HG02885 (cell line): Measurements from ENCODE around the gene MAN1A2.
"Not testable (repeated sequence)": the region's sequence is repeated elsewhere in the genome, so short reads cannot be mapped to it uniquely, and the experiment has no call there.

Experiments
- ATAC-seq: cut with Tn5 transposase; IDR thresholded peaks from one replicate; pipeline ENCODE4 v1.9.1; 2021; ENCODE audit warnings: mild to moderate bottlenecking; ENCODE audit not compliant: unreplicated experiment, poor library complexity

MAN1A2 gene

GRCh38 chr1:117396074-117396473 lies 28.8 kb downstream of the MAN1A2 start:
- ATAC-seq: no peak

GRCh38 chr1:117396636-117397035 lies 29.4 kb downstream of the MAN1A2 start:
- no peak for ATAC-seq

- no peak for ATAC-seq
Measured at GRCh38 chr1:117398957-117399356, 31.7 kb downstream of the MAN1A2 start.

GRCh38 chr1:117401761-117402160 lies 34.5 kb downstream of the MAN1A2 start:
- no peak for ATAC-seq

DNA sequence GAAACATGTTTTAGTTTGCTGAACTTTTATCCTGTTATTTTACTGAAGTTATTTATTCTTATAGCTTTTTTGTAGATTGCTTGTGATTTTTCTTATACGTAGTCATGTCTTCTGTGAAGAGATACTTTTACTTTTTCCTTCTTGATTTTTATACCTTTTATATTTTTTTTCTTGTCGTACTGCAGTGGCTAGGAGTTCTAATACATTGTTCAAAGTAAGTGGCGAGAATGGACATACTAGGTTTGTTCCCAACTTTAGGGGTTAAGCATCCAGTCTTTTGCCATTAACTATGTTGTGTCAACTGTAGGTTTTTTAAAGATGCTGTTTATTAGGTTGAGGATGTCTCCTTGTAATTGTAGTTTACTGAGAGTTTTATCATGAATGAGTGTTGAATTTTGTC lies 36.3 kb downstream of the MAN1A2 start:
- no peak for ATAC-seq

- no peak for ATAC-seq
Measured at GRCh38 chr1:117405042-117405441, 37.8 kb downstream of the MAN1A2 start.

DNA sequence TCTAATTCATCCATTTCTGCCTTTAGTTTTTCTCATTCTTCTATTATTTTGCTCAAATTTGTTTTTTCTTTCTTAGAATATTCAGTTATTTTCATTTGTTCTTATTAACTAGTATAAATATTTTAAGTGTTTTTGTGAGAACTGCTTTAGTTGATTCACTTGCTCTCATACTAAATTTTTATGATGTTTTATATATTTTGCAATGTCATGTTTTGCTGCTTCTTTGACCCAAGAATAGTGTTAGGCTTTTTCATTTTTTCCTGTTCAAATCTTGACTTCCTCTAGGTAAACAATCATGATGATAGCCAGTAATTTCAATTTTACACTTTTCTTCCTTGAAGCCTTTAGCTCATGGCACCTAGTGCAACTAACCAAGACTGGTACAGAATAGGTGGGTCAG lies 45.2 kb downstream of the MAN1A2 start:
- no peak for ATAC-seq

DNA sequence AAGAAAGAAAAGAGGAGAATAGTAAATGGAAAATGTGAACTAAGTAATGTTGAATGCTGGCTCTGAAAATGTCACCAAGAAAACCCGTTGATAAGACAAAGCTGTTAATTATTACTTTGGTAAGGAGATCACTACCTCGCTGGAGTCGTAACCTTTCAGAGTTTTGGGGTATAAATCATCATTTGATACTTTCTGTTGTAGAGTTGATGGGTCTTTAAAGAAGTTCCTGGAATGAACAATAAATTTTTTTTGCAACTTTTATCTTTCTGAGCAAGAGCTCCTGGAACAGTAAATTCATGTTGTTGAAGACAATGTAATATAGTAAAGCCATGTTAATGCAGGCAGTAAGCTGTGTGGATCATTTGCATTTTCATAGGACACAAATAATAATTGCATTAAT lies 46.2 kb downstream of the MAN1A2 start:
- ATAC-seq: no peak

- no peak for ATAC-seq
Measured at GRCh38 chr1:117414943-117415342, 47.7 kb downstream of the MAN1A2 start.

DNA sequence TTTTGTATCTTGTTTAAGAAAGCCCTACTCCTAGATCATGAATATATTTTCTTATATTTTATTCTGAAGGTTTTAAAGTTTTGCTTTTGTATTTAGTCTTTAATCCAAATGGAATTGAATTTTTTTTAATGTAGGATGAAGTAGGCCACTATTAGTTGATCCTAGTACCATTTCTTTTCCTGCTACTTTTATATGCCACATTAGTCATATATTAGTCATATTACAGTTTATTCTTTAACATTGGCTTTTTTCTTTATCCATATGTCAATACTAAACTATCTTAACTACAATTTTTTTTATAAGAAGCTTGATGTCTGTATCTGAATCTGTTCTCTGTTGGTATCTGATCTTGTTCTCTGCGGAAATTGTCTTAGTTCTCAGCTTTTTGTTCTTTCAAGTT lies 48.8 kb downstream of the MAN1A2 start:
- ATAC-seq: no peak

GRCh38 chr1:117416546-117417125 lies 49.4 kb downstream of the MAN1A2 start:
- no peak for ATAC-seq

DNA sequence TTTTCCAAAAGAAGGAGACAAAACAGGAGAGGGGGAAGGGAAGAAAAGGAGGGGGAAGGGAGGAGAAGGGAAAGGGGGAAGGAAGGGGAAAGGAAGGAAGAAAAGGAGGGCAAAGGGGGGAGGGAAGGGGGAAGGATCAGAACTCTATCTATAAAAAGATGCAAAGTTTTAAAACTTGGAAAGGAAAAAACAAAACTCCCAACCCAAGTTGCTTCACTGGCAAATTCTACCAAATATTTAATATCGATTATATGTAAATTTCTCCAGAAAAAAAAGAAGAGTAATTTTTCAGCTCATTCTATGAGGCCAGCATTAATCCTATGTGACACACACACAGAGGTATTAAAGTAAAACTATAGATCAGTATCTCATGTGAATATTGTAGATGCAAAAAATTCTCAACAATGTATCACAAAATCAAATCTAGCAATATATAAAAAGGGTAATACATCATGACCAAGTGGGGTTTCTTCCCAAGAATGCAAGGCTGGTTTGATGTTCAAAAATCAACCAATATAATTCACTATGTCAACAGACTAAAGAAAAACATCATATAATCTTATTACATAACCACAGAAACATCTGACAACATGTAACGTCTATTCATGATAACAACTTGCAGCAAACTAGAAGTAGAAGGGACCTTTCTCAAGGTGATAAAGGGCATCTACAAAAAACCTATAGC lies 57.9 kb downstream of the MAN1A2 start:
- no peak for ATAC-seq

- ATAC-seq: no peak
Measured at GRCh38 chr1:117427297-117427696, 60.0 kb downstream of the MAN1A2 start.

GRCh38 chr1:117433943-117434342 lies 66.7 kb downstream of the MAN1A2 start:
- ATAC-seq: no peak

- no peak for ATAC-seq
Measured at GRCh38 chr1:117436513-117436912, 69.3 kb downstream of the MAN1A2 start.

- no peak for ATAC-seq
Measured at GRCh38 chr1:117447661-117448060, 80.4 kb downstream of the MAN1A2 start.

DNA sequence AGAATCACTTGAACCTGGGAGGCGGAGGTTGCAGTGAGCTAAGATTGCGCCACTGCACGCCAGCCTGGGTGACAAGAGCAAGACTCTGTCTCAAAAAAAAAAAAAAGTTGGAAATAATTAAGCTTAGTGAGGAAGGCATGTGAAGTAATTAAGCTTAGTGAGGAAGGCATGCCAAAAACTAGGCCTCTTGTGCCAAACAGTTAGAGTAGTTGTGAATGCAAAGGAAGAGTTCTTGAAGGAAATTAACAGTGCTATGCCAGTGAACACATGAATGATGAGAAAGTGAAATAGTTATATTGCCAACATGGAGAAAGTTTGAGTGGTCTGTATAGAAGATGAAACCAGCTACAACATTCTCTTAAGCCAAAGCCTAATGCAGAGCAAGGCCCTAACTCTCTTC lies 85.0 kb downstream of the MAN1A2 start:
- ATAC-seq: no peak

DNA sequence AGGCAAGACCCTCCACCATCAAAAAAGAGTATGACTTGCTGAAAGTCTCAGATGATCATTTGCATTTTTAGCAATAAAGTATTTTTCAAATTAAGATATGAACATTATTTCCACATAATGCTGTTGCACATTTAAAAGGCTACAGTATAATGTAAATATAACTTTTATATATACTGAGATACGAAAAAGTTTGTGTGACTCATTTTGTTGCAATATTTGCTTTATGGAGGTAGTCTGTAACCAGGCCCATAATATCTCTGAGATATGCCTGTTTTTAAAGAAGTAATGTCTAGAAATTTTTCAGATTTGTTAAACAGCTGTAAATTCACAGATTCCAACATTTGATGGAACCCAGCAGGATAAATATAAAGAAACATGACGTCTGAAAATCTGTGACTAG lies 86.7 kb downstream of the MAN1A2 start:
- ATAC-seq: no peak

GRCh38 chr1:117458410-117458809 lies 91.2 kb downstream of the MAN1A2 start:
- not testable (repeated sequence) for ATAC-seq

DNA sequence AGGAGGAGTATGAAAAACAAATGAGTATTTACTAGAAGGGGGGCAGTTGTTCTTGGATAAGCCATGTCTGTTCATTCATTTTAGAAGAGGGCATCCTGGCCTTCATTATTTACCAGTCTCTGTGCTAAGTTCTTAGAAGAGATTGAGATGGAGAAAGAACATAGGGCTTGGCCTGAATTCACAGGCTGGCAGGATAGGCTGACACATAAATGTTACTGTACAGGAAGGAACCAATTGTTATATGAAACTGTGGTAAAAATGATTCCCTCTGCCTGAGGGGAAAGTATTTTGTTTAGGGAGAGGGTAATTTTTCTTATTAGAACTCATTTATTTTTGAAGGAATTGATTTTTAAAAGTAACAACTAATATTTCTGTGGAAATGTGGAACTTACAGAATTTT lies 99.5 kb downstream of the MAN1A2 start:
- no peak for ATAC-seq

DNA sequence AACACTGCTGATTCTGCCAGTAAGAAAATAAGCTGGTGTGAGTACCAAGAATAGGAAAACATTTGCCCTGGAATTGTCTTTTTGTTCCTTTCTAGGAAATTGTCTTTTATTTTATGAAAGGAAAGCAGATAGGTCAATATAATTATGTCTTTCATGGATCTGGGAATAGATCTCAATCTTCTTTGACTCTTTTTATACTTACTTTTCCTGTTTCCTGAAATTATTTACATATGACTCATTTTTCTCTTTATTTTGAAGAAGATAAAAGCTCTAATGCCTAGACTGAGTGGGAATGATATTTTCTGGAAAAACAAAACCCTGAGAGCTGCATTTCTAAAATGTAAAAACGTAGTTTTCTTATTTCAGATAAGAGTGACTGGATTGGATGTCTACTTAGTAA lies 100.1 kb downstream of the MAN1A2 start:
- ATAC-seq: no peak

DNA sequence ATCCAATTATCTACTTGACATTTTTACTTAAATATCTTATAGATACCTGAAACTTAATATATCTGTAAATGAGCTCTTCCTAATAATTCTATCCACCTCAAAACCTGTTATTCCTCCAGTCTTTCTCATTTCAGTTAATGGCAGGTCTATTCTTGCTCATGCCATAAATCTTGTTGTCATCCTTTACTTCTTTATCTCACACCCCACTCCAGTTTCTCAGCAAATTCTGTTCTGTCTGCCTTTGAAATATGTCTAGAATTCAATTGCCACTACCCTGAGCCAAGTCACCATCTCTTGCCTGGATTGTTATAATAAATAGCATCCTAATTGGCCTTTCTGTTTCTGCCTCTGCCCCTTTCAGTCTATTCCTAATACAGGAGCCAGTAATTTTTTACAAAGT lies 105.8 kb downstream of the MAN1A2 start:
- ATAC-seq: no peak
